HL-60 (cell line): ENCODE results near the gene ZNF469.

Experiments
- DNase-seq, 2 experiments: peaks; one replicate each; pipeline ENCODE4 v3.0.0-alpha.2; 2010 to 2020; ENCODE audit warnings: low read depth in 1 of 2, low spot score in 1 of 2
- H3K27ac ChIP-seq: fragments of 250-450 bp; sonication (Bioruptor Pico); replicated peaks from 2 replicates; pipeline ENCODE4 v1.5.1; 2020; ENCODE audit warnings: mild to moderate bottlenecking, moderate library complexity
- H3K27me3 ChIP-seq: fragments of 250-450 bp; sonication (Bioruptor Pico); 2 replicates; pipeline ENCODE4 v1.5.1; 2021; ENCODE audit warnings: mild to moderate bottlenecking, moderate library complexity; ENCODE audit not compliant: insufficient read depth, poor library complexity, severe bottlenecking
- H3K4me3 ChIP-seq: replicated peaks from 2 replicates; pipeline ENCODE4 v1.5.1; 2011; ENCODE audit warnings: mild to moderate bottlenecking, control low read depth, low read length; ENCODE audit not compliant: insufficient read depth
- CTCF ChIP-seq: IDR thresholded peaks from one replicate; pipeline ENCODE4 v1.5.1; 2011; ENCODE audit warnings: low read length, control low read depth, inconsistent platforms; ENCODE audit not compliant: insufficient read depth
- GABPA ChIP-seq: IDR thresholded peaks from 2 replicates; pipeline ENCODE4 v1.6.1; 2012; ENCODE audit warnings: low read depth
- POLR2AphosphoS5 ChIP-seq: IDR thresholded peaks from 2 replicates; pipeline ENCODE4 v1.6.1; 2012; ENCODE audit warnings: low read depth
- REST ChIP-seq: IDR thresholded peaks from 2 replicates; pipeline ENCODE4 v1.6.1; 2012; ENCODE audit warnings: low read depth; ENCODE audit not compliant: insufficient replicate concordance
- SPI1 ChIP-seq: IDR thresholded peaks from 2 replicates; pipeline ENCODE4 v1.6.1; 2012; ENCODE audit warnings: low read depth, mild to moderate bottlenecking, borderline replicate concordance

Gene ZNF469

GRCh38 chr16:88380099-88380498 lies 2.7 kb upstream of the ZNF469 start:
- no peak for DNase-seq
- TF ChIP-seq CTCF: no peak
- Histone ChIP-seq H3K27me3 (peaks cover 2% of the 10 kb centered on the region), H3K27ac (no peak overlapping the region), H3K4me3 (no peak overlapping the region)

- Histone ChIP-seq H3K27me3 (peaks cover 2% of the 10 kb centered on the region), H3K27ac (no peak overlapping the region), H3K4me3 (no peak overlapping the region)
- TF ChIP-seq SPI1: no peak
- no peak for TF ChIP-seq REST
- TF ChIP-seq CTCF: no peak
- TF ChIP-seq POLR2AphosphoS5: no peak
- no peak for TF ChIP-seq GABPA
- no peak for DNase-seq
Measured at GRCh38 chr16:88380619-88381018, 2.1 kb upstream of the ZNF469 start.

GRCh38 chr16:88381820-88382451 lies 823 bp upstream of the ZNF469 start:
- TF ChIP-seq GABPA (no peak), CTCF (no peak), REST (no peak), POLR2AphosphoS5 (no peak), SPI1 (no peak)
- Histone ChIP-seq H3K27ac (no peak overlapping the region), H3K27me3 (peaks cover 2% of the 10 kb centered on the region), H3K4me3 (no peak overlapping the region)
- DNase-seq: no peak
